Activated T-cell treated with anti-CD3 and anti-CD28 coated beads for 24 hours (primary cell): ENCODE results near the gene CACNA1H.
"Not testable (repeated sequence)": the region's sequence is repeated elsewhere in the genome, so short reads cannot be mapped to it uniquely, and the experiment has no call there.

Source experiments
- DNase-seq: peaks from one replicate; pipeline ENCODE4 v3.0.0-alpha.2; 2020; ENCODE audit warnings: low read depth

The CACNA1H gene

GRCh38 chr16:1193825-1194581 lies 41.1 kb downstream of the CACNA1H start:
- DNase-seq, result no peak

GRCh38 chr16:1194665-1195392 lies 41.9 kb downstream of the CACNA1H start:
- DNase-seq, result peak; percentile 4

- no peak for DNase-seq
These were observed 42.4 kb downstream of the CACNA1H start for GRCh38 chr16:1195393-1195666.

- DNase-seq, result no peak
These were observed 43.6 kb downstream of the CACNA1H start for GRCh38 chr16:1196494-1196893.

GRCh38 chr16:1197237-1197866 lies 44.4 kb downstream of the CACNA1H start:
- no peak for DNase-seq

- no peak for DNase-seq
These were observed 45.3 kb downstream of the CACNA1H start for GRCh38 chr16:1198194-1198593.

GRCh38 chr16:1198671-1199346 lies 45.9 kb downstream of the CACNA1H start:
- DNase-seq, result not testable (repeated sequence)

GRCh38 chr16:1199347-1200013 lies 46.6 kb downstream of the CACNA1H start:
- DNase-seq, result no peak

GRCh38 chr16:1200014-1200627 lies 47.2 kb downstream of the CACNA1H start:
- DNase-seq, result no peak

GRCh38 chr16:1201444-1201843 lies 48.5 kb downstream of the CACNA1H start:
- DNase-seq, result no peak

GRCh38 chr16:1202274-1202673 lies 49.4 kb downstream of the CACNA1H start:
- DNase-seq, result no peak

- DNase-seq, result no peak
These were observed 52.0 kb downstream of the CACNA1H start for GRCh38 chr16:1204933-1205332.

GRCh38 chr16:1206326-1206725 lies 53.4 kb downstream of the CACNA1H start:
- no peak for DNase-seq

- DNase-seq, result no peak
These were observed 53.9 kb downstream of the CACNA1H start for GRCh38 chr16:1206786-1207185.

GRCh38 chr16:1208239-1208830 lies 55.4 kb downstream of the CACNA1H start:
- no peak for DNase-seq

- DNase-seq, result no peak
These were observed 56.2 kb downstream of the CACNA1H start for GRCh38 chr16:1209081-1209480.

GRCh38 chr16:1210461-1210860 lies 57.6 kb downstream of the CACNA1H start:
- DNase-seq, result no peak

- DNase-seq, result no peak
These were observed 58.8 kb downstream of the CACNA1H start for GRCh38 chr16:1211451-1212268.

- no peak for DNase-seq
These were observed 59.8 kb downstream of the CACNA1H start for GRCh38 chr16:1212616-1213194.

GRCh38 chr16:1213231-1213630 lies 60.3 kb downstream of the CACNA1H start:
- no peak for DNase-seq
